Stomach smooth muscle (tissue), 2 donors: Measurements from ENCODE around the gene LIX1L.

Experiments
- H3K27ac ChIP-seq: one replicate; pipeline ENCODE4 v1.7.0; 2013; ENCODE audit warnings: mild to moderate bottlenecking, low read length, inconsistent platforms
- H3K27me3 ChIP-seq, 2 donors: one replicate each; pipeline ENCODE4 v1.7.0; 2013; ENCODE audit warnings: low read length in 2 of 2; ENCODE audit not compliant: insufficient read depth in 2 of 2, control insufficient read depth in 1 of 2
- H3K36me3 ChIP-seq, 2 donors: one replicate each; pipeline ENCODE4 v1.7.0; 2013; ENCODE audit warnings: low read length in 2 of 2; ENCODE audit not compliant: control insufficient read depth in 2 of 2, insufficient read depth in 2 of 2
- H3K4me1 ChIP-seq: one replicate; pipeline ENCODE4 v1.7.0; 2013; ENCODE audit warnings: low read length; ENCODE audit not compliant: control insufficient read depth, insufficient read depth
- H3K4me3 ChIP-seq, 2 donors: one replicate each; pipeline ENCODE4 v1.7.0; 2013; ENCODE audit warnings: low read length in 2 of 2
- H3K9ac ChIP-seq, 2 donors: one replicate each; pipeline ENCODE4 v1.7.0; 2013; ENCODE audit warnings: low read length in 2 of 2, mild to moderate bottlenecking in 1 of 2
- H3K9me3 ChIP-seq, 2 donors: one replicate each; pipeline ENCODE4 v1.7.0; 2013; ENCODE audit warnings: low read length in 2 of 2; ENCODE audit not compliant: control insufficient read depth in 2 of 2
- donor health status: healthy.
- donor health status: Pancreatic carcinoma.

The LIX1L gene

DNA sequence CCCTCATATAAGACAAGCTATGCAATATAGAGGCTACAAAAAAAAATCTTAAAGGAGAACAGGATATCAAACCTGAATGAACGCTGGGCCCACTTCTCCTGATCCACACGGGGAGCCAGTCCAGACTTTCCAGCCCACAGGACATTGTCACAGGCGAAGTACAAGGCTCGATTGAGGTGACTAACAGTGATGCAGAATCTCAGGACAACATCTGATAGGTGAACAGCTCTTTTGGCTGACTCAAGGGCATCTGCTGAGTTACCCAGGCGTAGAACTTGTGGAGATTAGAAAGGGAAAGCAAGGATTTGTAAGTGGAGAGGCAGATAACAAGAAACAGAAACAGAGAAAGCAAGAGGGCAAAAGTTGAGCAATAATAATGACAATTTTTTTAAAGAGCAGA lies 41.1 kb downstream of the LIX1L start:
- H3K9ac ChIP-seq, result no peak overlapping the region
- peaks cover 28% of the 10 kb centered on the region for H3K4me1 ChIP-seq
- no peak overlapping the region for H3K27ac ChIP-seq
- peaks cover 14 to 21% of the 10 kb centered on the region in 2 donors for H3K36me3 ChIP-seq
- no peaks in the 10 kb centered on the region for H3K9me3 ChIP-seq
- H3K27me3 ChIP-seq, result no peaks in the 10 kb centered on the region
- peak overlapping the region in 1 of 2 donors; percentile 9 for H3K4me3 ChIP-seq

GRCh38 chr1:145912128-145912641 lies 45.6 kb downstream of the LIX1L start:
- H3K4me1 ChIP-seq, result peaks cover 8% of the 10 kb centered on the region
- no peaks in the 10 kb centered on the region for H3K9me3 ChIP-seq
- no peak overlapping the region for H3K27ac ChIP-seq
- no peaks in the 10 kb centered on the region for H3K27me3 ChIP-seq
- no peak overlapping the region for H3K9ac ChIP-seq
- H3K36me3 ChIP-seq, result peaks cover 20 to 27% of the 10 kb centered on the region in 2 donors
- no peak overlapping the region for H3K4me3 ChIP-seq

DNA sequence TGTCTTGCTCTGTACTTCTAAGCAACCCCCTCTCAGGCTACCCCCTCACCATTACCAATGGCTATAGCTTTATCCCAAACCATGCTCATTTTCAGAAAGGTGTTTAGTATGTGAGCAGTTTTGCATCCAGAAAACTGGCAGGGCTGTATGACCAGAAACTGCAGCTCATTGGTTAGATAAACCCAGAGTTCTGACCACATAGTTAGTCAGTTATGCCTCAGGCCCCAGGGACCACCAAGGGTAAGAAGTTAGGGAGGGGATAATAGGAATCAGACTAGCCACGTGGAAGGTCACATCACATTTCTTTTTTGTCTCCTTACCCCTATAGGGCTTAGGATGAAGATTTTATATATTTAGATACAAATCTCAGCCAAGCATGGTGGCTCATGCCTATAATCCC lies 49.2 kb downstream of the LIX1L start:
- Histone ChIP-seq H3K27ac (no peak overlapping the region), H3K4me1 (peaks cover 4% of the 10 kb centered on the region), H3K36me3 (peaks cover 14% of the 10 kb centered on the region in 2 donors), H3K9ac (no peak overlapping the region), H3K4me3 (no peak overlapping the region), H3K9me3 (no peaks in the 10 kb centered on the region), H3K27me3 (no peaks in the 10 kb centered on the region)

DNA sequence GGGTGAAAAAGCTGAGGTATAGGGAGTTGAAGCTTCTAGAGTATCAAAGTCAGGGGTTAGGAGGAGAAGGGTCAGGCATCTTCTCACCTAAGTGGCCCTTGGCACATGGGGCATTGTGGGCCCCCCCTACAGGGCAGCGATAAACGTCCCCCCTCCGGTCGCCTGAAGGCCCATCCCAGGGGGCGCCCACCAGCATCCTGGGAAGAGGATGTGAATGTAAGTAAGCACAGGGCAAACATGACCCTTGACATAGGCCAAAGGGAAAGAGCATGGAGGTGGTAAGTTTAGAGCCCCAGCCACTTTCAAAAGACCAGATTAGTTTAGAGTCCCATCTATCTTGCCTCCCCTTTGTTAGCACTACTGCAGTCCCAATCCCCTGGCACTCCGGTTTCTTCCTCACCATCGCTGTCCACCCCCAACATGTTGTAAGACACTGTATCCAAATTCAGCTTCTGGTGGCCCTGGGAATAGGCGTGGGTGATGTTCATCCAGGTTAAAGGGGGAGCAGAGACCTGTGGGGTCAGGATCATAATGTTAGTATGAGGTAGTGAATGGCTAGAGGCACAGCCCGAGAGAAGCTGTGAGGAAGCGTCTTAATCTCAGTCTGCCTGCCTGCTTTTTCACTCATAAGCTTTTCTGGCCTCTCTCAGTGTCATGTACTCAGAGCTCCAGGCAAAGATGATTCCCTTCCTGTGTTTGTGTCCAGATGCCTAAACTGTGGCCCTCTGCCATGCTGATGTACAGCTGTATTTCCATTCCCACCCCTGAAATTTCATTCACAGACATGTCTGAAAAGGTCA lies 50.7 kb downstream of the LIX1L start:
- Histone ChIP-seq H3K9me3 (no peaks in the 10 kb centered on the region), H3K27ac (no peak overlapping the region), H3K4me3 (no peak overlapping the region), H3K4me1 (peaks cover 4% of the 10 kb centered on the region), H3K9ac (no peak overlapping the region), H3K27me3 (no peaks in the 10 kb centered on the region), H3K36me3 (peaks cover 11 to 14% of the 10 kb centered on the region in 2 donors)

- Histone ChIP-seq H3K9me3 (no peaks in the 10 kb centered on the region), H3K4me3 (no peak overlapping the region), H3K27ac (no peak overlapping the region), H3K27me3 (peaks cover 0 to under 1% of the 10 kb centered on the region in 2 donors), H3K9ac (no peak overlapping the region), H3K36me3 (no peaks in the 10 kb centered on the region), H3K4me1 (no peaks in the 10 kb centered on the region)
These were observed 56.4 kb downstream of the LIX1L start for GRCh38 chr1:145901312-145902021.

- no peak overlapping the region for H3K9ac ChIP-seq
These were observed 59.1 kb downstream of the LIX1L start for GRCh38 chr1:145898756-145899155.

DNA sequence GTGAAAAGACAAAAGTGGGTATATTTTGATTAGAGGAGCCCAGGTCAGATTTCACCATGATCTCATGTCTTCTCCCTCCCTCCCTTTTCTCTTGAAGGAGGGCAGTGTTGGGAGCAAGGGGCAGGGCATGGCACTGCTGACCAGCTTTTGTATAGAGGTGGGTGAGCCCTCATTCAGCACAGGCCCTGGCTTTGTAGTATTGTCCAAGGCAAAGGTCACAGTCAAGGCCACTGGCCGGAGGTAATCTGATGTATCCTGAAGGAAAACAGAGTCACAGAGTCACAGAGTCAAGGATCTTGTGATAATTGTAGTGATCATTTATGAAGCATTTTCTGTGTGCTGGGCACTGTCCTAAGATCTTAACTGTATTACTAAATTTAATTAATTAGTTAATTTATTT lies 59.8 kb downstream of the LIX1L start:
- Histone ChIP-seq H3K4me1 (no peaks in the 10 kb centered on the region), H3K9ac (no peak overlapping the region), H3K27ac (no peak overlapping the region), H3K27me3 (peaks cover 0 to 2% of the 10 kb centered on the region in 2 donors), H3K36me3 (no peaks in the 10 kb centered on the region), H3K9me3 (no peaks in the 10 kb centered on the region), H3K4me3 (no peak overlapping the region)

More at GRCh38 chr1:145898756-145899155, 59.1 kb downstream of the LIX1L start:
- Histone ChIP-seq H3K27ac (no peak overlapping the region), H3K27me3 (peaks cover 0 to 2% of the 10 kb centered on the region in 2 donors), H3K9me3 (no peaks in the 10 kb centered on the region), H3K4me3 (no peak overlapping the region), H3K4me1 (no peaks in the 10 kb centered on the region), H3K36me3 (no peaks in the 10 kb centered on the region)

GRCh38 chr1:145895471-145895870 lies 62.3 kb downstream of the LIX1L start:
- H3K27ac ChIP-seq, result no peak overlapping the region
- no peak overlapping the region for H3K4me3 ChIP-seq
- H3K9ac ChIP-seq, result no peak overlapping the region
- H3K27me3 ChIP-seq, result peaks cover 0 to 2% of the 10 kb centered on the region in 2 donors
- peaks cover 14% of the 10 kb centered on the region for H3K4me1 ChIP-seq
- no peaks in the 10 kb centered on the region for H3K9me3 ChIP-seq
- H3K36me3 ChIP-seq, result no peaks in the 10 kb centered on the region

GRCh38 chr1:145893306-145894055 lies 64.3 kb downstream of the LIX1L start:
- Histone ChIP-seq H3K27me3 (peaks cover 0 to 2% of the 10 kb centered on the region in 2 donors), H3K27ac (peak overlapping the region; percentile 75), H3K36me3 (no peaks in the 10 kb centered on the region), H3K4me1 (peaks cover 14% of the 10 kb centered on the region), H3K4me3 (no peak overlapping the region), H3K9ac (no peak overlapping the region), H3K9me3 (no peaks in the 10 kb centered on the region)

- H3K4me3 ChIP-seq, result peak overlapping the region in 1 of 2 donors; percentile 67
- H3K9me3 ChIP-seq, result no peaks in the 10 kb centered on the region
- H3K9ac ChIP-seq, result peak overlapping the region; percentile 58 to 76
- no peaks in the 10 kb centered on the region for H3K36me3 ChIP-seq
- peaks cover 0 to 2% of the 10 kb centered on the region in 2 donors for H3K27me3 ChIP-seq
- H3K4me1 ChIP-seq, result peaks cover 14% of the 10 kb centered on the region
- H3K27ac ChIP-seq, result peak overlapping the region; percentile 75
These were observed 65.2 kb downstream of the LIX1L start for GRCh38 chr1:145892486-145893087.
